ENCODE results near the gene SV2C. TPM values are rescaled to one million over a fixed set of nuclear protein-coding genes. Genes with fewer than 3 reads are reported as not detected.

Gene SV2C
- total RNA-seq, 1 experiment from 2014 or later = not detected

DNA sequence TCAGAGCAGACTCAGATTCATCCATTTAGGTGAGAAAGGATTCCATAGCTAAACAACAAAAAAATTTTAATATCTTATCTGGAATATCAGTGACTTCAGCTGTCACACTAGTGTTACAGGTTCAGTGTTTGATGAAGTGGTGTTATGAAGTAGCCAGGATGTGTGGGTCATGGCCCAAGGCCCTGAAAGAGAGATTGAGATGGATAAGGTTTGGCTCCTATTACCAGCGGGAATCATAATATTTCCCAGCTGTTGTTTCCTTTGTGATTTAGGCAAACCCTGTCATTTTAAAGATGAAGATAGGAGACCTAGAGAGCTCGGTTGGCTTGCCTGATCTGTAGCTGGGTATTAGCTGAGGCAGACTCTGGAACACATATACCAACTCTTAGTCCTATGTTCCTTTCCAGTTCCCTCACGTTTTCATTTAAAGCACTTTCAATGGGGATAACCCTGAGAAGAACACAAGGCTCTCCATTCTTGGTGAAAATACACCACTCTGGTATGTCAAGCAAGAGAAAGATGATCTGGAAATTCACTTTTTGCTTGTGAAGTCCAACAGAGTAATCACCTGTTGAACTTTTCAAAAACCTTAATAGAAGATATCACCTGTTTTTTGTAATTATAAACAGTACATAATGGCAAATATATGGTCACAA is 54.8 kb downstream of the SV2C start:
- no peak overlapping the region for H3K27ac Mint-ChIP-seq (ENCODE audit: low read depth, unreplicated experiment)
- no peak for DNase-seq (ENCODE audit: unreplicated experiment)
- POLR2A ChIA-PET = no interaction called here
- intact Hi-C loops (cut with micrococcal nuclease) = no loop called here
- H3K36me3 Mint-ChIP-seq (ENCODE audit: insufficient read depth, unreplicated experiment) = no peaks in the 10 kb centered on the region
- no peak overlapping the region for H3K4me3 Mint-ChIP-seq (ENCODE audit: unreplicated experiment)
- no peaks in the 10 kb centered on the region for H3K9me3 Mint-ChIP-seq (ENCODE audit: unreplicated experiment)
- TF ChIP-seq, protein P1, sequence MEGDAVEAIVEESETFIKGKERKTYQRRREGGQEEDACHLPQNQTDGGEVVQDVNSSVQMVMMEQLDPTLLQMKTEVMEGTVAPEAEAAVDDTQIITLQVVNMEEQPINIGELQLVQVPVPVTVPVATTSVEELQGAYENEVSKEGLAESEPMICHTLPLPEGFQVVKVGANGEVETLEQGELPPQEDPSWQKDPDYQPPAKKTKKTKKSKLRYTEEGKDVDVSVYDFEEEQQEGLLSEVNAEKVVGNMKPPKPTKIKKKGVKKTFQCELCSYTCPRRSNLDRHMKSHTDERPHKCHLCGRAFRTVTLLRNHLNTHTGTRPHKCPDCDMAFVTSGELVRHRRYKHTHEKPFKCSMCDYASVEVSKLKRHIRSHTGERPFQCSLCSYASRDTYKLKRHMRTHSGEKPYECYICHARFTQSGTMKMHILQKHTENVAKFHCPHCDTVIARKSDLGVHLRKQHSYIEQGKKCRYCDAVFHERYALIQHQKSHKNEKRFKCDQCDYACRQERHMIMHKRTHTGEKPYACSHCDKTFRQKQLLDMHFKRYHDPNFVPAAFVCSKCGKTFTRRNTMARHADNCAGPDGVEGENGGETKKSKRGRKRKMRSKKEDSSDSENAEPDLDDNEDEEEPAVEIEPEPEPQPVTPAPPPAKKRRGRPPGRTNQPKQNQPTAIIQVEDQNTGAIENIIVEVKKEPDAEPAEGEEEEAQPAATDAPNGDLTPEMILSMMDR (IDR thresholded peaks at IDR 0.05; ENCODE audit: unreplicated experiment) = no peak
- H3K4me1 Mint-ChIP-seq (ENCODE audit: insufficient read depth, unreplicated experiment) = no peaks in the 10 kb centered on the region
- H3K27me3 Mint-ChIP-seq (ENCODE audit: insufficient read depth, unreplicated experiment) = peaks cover 42% of the 10 kb centered on the region
- no TSS peak for BruUV-seq (replicated peaks)
- CTCF ChIA-PET = no interaction called here

DNA sequence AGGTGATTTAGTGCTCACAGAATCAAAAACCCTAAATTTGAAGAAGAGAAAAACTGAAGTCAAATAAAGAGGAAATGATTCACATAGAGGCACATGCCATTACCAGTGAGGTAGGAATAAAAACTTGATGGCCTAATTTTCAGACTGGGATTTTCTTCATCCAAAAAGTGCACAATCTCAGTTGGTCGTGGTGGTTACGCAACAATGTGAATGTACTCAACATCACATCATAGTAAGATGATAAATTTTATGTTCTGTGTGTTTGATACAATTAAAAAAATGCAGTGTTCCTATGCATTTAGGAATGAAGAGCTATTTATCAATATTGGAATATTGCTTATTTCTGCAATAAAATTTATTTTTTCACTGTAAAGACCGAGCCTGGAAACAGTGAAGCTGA is 60.7 kb downstream of the SV2C start:
- intact Hi-C loops (cut with micrococcal nuclease) = no loop called here
- H3K27me3 Mint-ChIP-seq (ENCODE audit: insufficient read depth, unreplicated experiment) = no peaks in the 10 kb centered on the region
- no peaks in the 10 kb centered on the region for H3K9me3 Mint-ChIP-seq (ENCODE audit: unreplicated experiment)
- H3K4me1 Mint-ChIP-seq (ENCODE audit: insufficient read depth, unreplicated experiment) = no peaks in the 10 kb centered on the region
- POLR2A ChIA-PET = interaction anchor here (0.9 kb wide), 1 partner anchor 18 kb away, joined by 4 read pairs; no protein-coding TSS in a partner anchor
- DNase-seq (ENCODE audit: unreplicated experiment) = no peak
- no peak overlapping the region for H3K27ac Mint-ChIP-seq (ENCODE audit: low read depth, unreplicated experiment)
- no TSS peak for BruUV-seq (replicated peaks)
- CTCF ChIA-PET = interaction anchor here (0.5 to 0.6 kb wide), 2 partner anchors 127 to 848 kb away, joined by 3 to 4 read pairs; no protein-coding TSS in a partner anchor
- H3K36me3 Mint-ChIP-seq (ENCODE audit: insufficient read depth, unreplicated experiment) = no peaks in the 10 kb centered on the region
- H3K4me3 Mint-ChIP-seq (ENCODE audit: unreplicated experiment) = no peak overlapping the region
- TF ChIP-seq, protein P1 (IDR thresholded peaks at IDR 0.05; ENCODE audit: unreplicated experiment) = no peak

DNA sequence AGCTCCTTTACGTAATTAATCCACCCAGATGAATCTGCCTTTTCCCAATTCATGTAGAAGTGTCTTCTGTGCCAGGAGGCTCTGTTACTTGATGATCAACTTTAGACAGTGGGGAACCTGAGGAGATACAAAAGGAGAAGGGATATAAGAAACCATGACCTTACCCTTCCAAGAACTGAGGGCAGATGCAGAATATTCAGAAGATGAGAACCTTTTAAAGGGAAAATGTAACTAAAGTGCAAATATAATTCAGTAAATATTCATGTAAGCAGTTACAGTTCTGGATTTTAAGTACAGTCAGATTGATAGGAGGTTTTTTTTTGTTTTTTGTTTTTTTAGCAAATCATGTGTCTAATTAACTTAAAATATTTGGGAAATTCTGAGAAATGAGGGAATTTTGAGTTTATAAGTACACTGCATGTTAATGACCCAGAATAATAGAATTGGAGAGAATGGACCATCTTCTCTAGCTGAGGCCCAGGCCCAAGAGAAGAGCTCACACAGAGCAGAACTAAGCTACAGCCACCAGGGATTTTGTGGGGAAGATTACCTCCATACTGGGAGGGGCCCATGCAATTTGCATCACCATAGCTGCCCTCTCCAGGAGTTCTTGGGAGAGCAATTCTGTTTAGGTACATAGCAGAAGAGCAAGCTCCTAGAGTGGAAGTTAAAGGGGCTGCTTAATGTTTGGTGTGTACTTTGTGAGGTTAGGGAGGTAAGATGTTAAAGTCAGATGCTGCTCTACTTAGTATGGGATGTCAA is 61.5 kb downstream of the SV2C start:
- DNase-seq (ENCODE audit: unreplicated experiment) = no peak
- H3K4me3 Mint-ChIP-seq (ENCODE audit: unreplicated experiment) = no peak overlapping the region
- intact Hi-C loops (cut with micrococcal nuclease) = no loop called here
- no peak overlapping the region for H3K27ac Mint-ChIP-seq (ENCODE audit: low read depth, unreplicated experiment)
- no TSS peak for BruUV-seq (replicated peaks)
- ChIA-PET CTCF (interaction anchor here (0.5 to 3.0 kb wide), 3 partner anchors 30 to 848 kb away, joined by 3 to 11 read pairs (median 4); no protein-coding TSS in a partner anchor), POLR2A (interaction anchor here (0.9 kb wide), 1 partner anchor 17 kb away, joined by 4 read pairs; no protein-coding TSS in a partner anchor)
- H3K36me3 Mint-ChIP-seq (ENCODE audit: insufficient read depth, unreplicated experiment) = no peaks in the 10 kb centered on the region
- H3K9me3 Mint-ChIP-seq (ENCODE audit: unreplicated experiment) = no peaks in the 10 kb centered on the region
- no peaks in the 10 kb centered on the region for H3K27me3 Mint-ChIP-seq (ENCODE audit: insufficient read depth, unreplicated experiment)
- TF ChIP-seq, protein P1 (IDR thresholded peaks at IDR 0.05; ENCODE audit: unreplicated experiment) = no peak
- no peaks in the 10 kb centered on the region for H3K4me1 Mint-ChIP-seq (ENCODE audit: insufficient read depth, unreplicated experiment)

DNA sequence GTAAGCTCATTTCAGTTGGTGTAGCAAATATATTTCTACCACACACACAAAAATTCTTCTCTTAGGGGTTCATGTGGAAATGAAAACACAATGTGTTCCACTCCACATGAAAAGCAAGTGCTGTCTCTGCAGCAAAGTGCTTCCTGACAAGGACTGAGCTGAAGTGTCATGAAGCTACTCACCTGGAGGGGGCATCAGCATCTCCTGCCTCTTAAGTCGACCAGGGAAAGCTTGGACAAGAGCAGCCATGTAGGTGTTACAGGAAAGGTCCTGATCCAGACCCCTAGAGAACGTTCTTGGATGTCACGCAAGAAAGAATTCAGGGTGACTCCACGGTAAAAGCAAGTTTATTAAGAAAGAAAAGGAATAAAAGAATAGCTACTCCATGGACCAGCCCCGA is 62.8 kb downstream of the SV2C start:
- peak; percentile 36 for DNase-seq (ENCODE audit: unreplicated experiment)
- ChIA-PET POLR2A (no interaction called here), CTCF (interaction anchor here (0.5 to 3.0 kb wide), 3 partner anchors 29 to 205 kb away, joined by 3 to 11 read pairs (median 4); no protein-coding TSS in a partner anchor)
- TF ChIP-seq, protein P1 (IDR thresholded peaks at IDR 0.05; ENCODE audit: unreplicated experiment) = no peak
- Mint-ChIP-seq H3K27ac (ENCODE audit: low read depth, unreplicated experiment) (no peak overlapping the region), H3K27me3 (ENCODE audit: insufficient read depth, unreplicated experiment) (no peaks in the 10 kb centered on the region), H3K4me1 (ENCODE audit: insufficient read depth, unreplicated experiment) (no peaks in the 10 kb centered on the region), H3K36me3 (ENCODE audit: insufficient read depth, unreplicated experiment) (no peaks in the 10 kb centered on the region), H3K4me3 (ENCODE audit: unreplicated experiment) (no peak overlapping the region), H3K9me3 (ENCODE audit: unreplicated experiment) (no peaks in the 10 kb centered on the region)
- intact Hi-C loops (cut with micrococcal nuclease) = no loop called here
- no TSS peak for BruUV-seq (replicated peaks)
